Measurements from ENCODE around the gene TBC1D23. TPM values are rescaled to one million over a fixed set of nuclear protein-coding genes. Genes with fewer than 3 reads are reported as not detected.

TBC1D23 gene
- total and polyA plus RNA-seq, 9 of the 15 experiments (the other 6 are each of a cell fraction or from before 2014, with no cell fraction given), result 23.4 to 85.8 (median 43.7) TPM

DNA sequence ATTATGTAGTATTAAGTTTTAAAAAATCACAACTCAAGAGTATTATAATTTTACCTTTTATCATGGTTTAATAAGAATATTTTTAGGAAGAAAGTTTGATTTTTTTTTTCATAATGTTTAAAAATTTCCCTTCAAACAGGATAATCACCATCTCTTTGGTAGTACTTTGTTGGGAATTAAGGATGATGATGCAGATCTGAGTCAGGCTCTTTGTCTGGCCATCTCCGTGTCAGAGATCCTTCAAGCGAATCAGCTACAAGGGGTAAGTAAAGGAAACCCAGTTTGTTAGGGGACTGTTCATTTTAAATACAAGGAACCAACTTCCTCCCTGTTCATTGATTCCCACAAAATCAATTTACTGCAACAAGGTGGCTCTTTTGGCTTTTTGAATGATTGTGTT, 37.0 kb downstream of the TBC1D23 start:
- ChIA-PET POLR2A (interaction anchor here (0.7 kb wide), 1 partner anchor 8 kb away, joined by 4 read pairs; no protein-coding TSS in a partner anchor), CTCF (ENCODE audit: low intra/inter-chr PET ratio) (no interaction called here)
- intact Hi-C loops (cut with micrococcal nuclease) (no loop called here), in situ Hi-C loops (cut with MboI) (no loop called here)
- TF ChIP-seq SIN3B (IDR thresholded peaks at IDR 0.05; ENCODE audit: low read depth), result no peak
- TF ChIP-seq FOXP4 (CRISPR knock-in tag; IDR thresholded peaks at IDR 0.05; ENCODE audit: borderline replicate concordance), result no peak
- no peak for TF ChIP-seq PHTF2 (CRISPR knock-in tag; IDR thresholded peaks at IDR 0.05)
- no peak for TF ChIP-seq CC2D1A (IDR thresholded peaks at IDR 0.05)
- no peak for TF ChIP-seq TBP (optimal IDR thresholded peaks at IDR 0.05; ENCODE audit: low read depth, low read length)
- TF ChIP-seq NFXL1 (CRISPR knock-in tag; IDR thresholded peaks at IDR 0.05), result no peak
- TF ChIP-seq ZNF311 (CRISPR knock-in tag; IDR thresholded peaks at IDR 0.05), result no peak
- no peak for TF ChIP-seq ARHGAP35 (IDR thresholded peaks at IDR 0.05; ENCODE audit: partially characterized antibody)
- no peak for TF ChIP-seq OTX1 (CRISPR knock-in tag; IDR thresholded peaks at IDR 0.05)
- TF ChIP-seq, protein P1, sequence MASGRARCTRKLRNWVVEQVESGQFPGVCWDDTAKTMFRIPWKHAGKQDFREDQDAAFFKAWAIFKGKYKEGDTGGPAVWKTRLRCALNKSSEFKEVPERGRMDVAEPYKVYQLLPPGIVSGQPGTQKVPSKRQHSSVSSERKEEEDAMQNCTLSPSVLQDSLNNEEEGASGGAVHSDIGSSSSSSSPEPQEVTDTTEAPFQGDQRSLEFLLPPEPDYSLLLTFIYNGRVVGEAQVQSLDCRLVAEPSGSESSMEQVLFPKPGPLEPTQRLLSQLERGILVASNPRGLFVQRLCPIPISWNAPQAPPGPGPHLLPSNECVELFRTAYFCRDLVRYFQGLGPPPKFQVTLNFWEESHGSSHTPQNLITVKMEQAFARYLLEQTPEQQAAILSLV (tag; IDR thresholded peaks at IDR 0.05), result no peak
- no peak for TF ChIP-seq MXD1 (CRISPR knock-in tag; IDR thresholded peaks at IDR 0.05; ENCODE audit: borderline replicate concordance, poor library complexity, severe bottlenecking)
- no peak for TF ChIP-seq THAP7 (CRISPR knock-in tag; IDR thresholded peaks at IDR 0.05)
- Histone ChIP-seq H3K9ac (ENCODE audit: insufficient read depth in 1 of 2, low read depth in 2 of 2, low read length in 2 of 2) (no peak overlapping the region), H2AFZ (ENCODE audit: low read depth, low read length) (no peak overlapping the region), H3K4me3 (no peak overlapping the region), H3K9me3 (replicated peaks; ENCODE audit: control insufficient read depth, insufficient read depth, low read depth, low read length) (no peaks in the 10 kb centered on the region), H3K27me3 (ENCODE audit: control insufficient read depth in 2 of 2, insufficient read depth in 2 of 2, low read length in 2 of 2) (no peaks in the 10 kb centered on the region), H3K79me2 (ENCODE audit: control insufficient read depth, insufficient read depth, low read length) (no peaks in the 10 kb centered on the region), H4K20me1 (replicated peaks; ENCODE audit: control insufficient read depth, insufficient read depth, low read length) (no peaks in the 10 kb centered on the region), H3K4me2 (ENCODE audit: insufficient read depth, low read length) (no peak overlapping the region), H3K36me3 (ENCODE audit: control insufficient read depth, insufficient read depth, low read length) (peaks cover 76% of the 10 kb centered on the region), H3K4me1 (replicated peaks in 1 of 2; ENCODE audit: control insufficient read depth in 2 of 2, insufficient read depth in 2 of 2, low read length in 2 of 2) (no peaks in the 10 kb centered on the region), H3K9me1 (ENCODE audit: control insufficient read depth, insufficient read depth, low read length) (no peaks in the 10 kb centered on the region), H3K27ac (ENCODE audit: extremely low read depth, low read depth, low read length) (no peak overlapping the region)
- FAIRE-seq (no peak), ATAC-seq (no peak), DNase-seq (ENCODE audit: extremely low read depth in 1 of 4, low spot score in 3 of 4) (no peak)
- WGBS (ENCODE audit: insufficient coverage, low coverage, missing lambda C conversion rate), result 100% methylated on average over 2 of the region's 2 CpGs
- BruUV-seq (replicated peaks), result no TSS peak

All from K562 (cell line).